HG03442 (cell line): ENCODE results near the gene ZBED4.

Source experiments
- ATAC-seq: cut with Tn5 transposase; IDR thresholded peaks from one replicate; pipeline ENCODE4 v1.9.1; 2021; ENCODE audit warnings: mild to moderate bottlenecking, moderate library complexity; ENCODE audit not compliant: unreplicated experiment

ZBED4 gene

DNA sequence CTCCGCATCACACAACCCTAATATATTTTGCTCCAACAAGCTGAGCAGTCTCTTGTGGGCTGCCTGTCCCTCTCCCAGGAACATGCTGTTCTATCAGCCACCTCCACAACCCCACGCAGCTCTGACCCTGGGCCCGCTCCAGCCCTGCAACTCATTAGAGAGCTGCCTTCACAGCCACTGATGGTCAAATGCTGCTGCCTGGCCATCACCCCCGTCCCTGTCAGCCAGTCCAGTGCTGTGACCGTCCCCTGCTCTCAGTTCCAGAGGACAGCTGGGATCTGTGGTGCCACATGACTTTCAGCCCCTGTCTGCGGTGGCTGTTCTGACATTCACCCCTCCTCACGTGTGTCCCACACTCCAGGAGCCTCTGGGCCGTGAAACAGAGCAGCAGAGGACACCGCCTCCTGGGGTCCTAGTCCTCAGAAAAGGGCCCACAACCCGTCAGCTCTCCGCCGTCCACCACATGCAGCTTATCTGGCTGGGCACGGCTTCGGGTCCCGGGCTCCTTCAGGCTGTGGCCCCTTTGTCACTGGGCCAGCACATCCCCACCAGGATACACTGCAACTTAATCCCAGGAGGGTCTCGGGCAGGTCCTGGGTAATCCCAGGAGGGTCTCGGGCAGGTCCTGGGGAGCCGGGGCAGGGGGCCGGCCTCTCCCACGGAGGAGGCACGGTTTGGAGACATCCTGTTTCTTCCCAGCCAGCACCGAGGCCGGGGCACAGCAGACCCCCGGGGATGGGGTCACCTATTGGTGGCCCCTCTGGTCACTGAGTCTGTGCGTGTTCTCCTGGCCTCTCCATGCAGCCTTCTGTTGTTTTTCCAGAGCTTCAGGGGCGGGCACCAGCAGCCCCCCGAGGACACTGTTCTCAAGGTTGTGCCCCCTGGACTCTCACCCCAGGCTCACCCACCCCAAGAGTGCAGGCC is 79.9 kb downstream of the ZBED4 start:
- ATAC-seq: no peak

DNA sequence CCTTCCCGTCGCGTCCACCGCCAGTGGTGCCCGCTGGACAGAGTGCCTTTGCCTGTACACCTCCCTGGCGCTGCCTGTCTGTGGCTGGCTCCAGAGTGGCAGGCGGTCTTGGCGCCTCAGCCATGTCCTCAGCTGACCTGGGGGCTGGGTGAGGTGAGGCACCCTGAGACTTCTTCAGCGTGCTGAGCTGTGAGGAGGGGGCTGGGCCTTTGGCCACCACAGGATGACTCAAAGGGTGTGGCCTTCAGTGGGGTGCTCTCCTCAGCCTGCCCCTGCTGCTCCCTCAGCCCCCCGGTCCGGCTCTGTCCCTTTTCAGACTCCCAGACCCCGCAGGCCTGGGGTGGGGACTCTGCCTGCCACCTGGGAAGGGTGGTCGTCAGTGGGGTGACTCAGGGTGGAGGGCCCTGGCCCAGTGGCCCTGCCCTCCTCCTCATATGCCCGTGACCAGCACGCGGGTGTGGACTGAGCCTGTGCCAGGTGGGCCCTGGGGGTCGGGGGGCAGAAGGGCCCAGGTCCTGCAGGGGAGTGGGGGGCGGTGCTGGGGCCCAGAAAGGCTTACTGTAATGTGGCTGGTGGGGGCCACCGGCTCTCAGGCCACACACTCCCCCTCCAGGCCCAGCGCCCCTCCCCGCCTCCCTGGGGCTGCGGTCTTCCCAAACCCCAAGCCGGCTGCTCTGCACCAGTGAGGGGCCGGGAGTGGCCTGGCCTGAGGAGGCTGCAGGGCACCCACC is 80.7 kb downstream of the ZBED4 start:
- no peak for ATAC-seq

DNA sequence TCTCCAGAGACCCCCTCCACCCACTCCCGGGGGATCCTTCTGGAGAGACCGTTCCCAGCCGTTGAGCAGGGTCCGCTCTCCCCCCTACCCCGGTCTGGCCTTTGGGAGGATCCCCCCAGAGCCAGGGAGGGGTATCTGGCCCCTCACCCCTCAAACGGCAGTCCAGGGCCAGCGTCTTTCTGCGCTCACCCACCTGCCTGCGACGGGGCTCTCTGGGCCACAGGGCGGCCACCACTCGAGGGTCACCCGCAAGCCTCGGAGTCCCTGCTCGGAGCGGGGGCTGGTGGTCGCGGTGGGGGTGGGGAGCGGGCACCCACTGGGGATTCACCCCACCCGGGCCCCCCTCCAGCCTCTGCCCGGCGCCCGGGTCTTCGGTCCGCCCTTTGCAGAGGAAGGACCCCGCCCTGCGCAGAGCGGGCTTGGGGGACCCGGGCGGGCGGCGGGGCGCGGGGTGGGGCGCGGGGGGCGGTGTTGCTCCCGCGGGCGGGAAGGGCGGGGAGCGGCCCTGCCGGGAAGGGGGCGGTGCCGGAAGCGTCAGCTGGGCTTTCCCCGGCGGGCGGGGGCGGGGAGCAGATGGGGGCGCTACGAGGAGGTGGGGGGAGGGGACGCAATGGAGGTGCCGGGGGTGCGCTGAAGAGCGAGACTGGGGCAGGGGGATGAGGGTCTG is 81.4 kb downstream of the ZBED4 start:
- no peak for ATAC-seq

DNA sequence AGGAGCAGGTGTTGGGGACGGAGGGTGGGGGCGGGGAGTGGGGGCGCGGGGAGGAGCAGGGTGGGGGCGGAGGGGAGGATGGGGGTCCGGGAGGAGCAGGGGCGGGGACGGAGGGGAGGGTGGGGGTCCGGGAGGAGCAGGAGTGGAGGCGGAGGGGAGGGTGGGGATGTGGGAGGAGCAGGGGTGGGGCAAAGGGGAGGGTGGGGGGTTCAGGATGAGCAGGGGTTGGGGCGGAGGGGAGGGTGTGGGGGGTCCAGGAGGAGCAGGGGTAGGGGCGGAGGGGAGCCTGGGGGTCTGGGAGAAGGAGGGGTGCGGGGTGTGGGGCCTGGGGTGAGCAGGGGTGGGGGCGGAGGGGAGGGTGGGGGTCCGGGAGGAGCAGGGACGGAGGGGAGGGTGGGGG is 81.9 kb downstream of the ZBED4 start:
- no peak for ATAC-seq

DNA sequence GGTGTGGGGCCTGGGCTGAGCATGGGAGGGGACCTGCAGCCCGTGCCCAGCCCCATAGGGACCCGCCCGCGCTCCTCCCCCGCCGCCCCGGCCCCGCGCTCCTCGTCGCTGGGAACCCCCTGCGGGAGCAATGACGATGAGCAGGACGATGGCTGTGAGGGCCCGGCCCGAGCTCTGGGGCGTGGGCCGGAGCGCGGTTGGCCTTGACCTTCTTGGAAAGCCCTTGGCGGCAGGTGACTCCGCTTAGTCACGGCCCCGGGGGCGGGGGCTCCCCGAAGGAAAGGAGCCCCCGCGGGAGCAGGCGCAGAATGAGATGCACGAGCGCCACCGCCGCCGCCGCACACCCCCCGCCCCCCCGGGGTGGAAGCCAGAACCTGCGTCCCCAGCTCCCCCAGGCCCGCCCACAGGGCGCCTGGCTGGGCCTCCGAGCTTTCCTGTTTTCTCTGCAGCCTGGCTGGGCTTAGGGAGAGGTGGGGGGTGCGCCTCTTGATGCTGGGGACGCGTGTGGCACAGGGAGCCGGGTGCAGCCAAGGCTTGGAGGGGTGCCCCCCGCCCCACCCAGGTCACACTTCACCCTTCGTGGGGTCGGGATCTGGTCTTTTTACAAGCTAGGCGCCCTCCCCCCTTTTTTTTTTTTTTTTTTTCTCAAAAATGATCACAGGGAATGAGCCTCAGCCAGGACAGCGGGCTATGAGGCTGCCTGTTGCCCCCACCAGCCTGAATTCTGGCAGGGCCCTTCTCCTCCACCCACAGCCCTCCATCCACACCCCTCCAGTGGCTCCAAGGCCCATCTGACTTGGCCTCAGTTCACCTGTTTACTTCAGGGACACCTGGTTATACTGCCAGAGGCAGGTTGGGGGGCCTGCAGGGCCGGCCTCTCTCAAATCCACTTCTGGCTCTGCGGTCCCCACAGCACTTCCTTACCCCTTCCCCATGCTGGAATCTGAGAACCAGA is 82.7 kb downstream of the ZBED4 start:
- peak; percentile 66 for ATAC-seq

DNA sequence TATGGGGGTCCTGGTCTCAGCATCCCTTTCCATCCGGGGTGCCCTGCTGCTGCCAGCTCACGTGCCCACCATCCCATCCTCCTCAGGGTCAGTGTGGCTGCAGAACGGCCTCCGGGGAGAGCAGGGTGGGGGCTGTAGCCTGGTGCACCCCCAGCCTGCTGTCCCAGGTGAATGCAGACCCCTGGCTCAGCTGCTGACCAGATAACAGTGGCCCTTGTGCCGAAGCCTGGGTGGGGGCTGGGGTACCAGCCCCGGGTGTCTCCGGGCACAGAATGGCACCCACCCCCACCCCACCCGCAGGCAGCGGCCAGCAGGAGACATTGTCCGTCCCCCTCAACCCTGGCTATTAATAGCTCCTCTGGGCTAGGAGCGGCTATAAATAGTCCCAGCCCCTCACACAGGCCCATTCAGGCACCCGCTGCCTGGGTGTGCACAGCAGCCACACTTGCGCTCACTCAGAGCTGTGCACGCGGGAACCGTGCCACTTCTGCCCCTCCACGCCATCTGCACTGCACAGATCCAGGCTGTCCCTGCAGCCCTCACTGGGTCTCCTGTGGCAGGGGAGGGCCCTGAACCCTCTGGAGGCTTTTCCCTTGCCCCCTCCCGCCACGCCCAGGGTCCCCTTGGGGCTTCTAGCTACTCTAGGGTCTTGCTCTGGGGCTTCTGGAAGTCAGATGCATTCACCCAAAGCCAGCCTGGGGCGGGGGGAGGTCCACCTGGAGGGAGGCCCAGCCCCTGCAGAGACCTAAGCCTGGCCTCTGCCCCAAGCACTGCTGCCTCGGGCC is 83.5 kb downstream of the ZBED4 start:
- ATAC-seq: no peak

DNA sequence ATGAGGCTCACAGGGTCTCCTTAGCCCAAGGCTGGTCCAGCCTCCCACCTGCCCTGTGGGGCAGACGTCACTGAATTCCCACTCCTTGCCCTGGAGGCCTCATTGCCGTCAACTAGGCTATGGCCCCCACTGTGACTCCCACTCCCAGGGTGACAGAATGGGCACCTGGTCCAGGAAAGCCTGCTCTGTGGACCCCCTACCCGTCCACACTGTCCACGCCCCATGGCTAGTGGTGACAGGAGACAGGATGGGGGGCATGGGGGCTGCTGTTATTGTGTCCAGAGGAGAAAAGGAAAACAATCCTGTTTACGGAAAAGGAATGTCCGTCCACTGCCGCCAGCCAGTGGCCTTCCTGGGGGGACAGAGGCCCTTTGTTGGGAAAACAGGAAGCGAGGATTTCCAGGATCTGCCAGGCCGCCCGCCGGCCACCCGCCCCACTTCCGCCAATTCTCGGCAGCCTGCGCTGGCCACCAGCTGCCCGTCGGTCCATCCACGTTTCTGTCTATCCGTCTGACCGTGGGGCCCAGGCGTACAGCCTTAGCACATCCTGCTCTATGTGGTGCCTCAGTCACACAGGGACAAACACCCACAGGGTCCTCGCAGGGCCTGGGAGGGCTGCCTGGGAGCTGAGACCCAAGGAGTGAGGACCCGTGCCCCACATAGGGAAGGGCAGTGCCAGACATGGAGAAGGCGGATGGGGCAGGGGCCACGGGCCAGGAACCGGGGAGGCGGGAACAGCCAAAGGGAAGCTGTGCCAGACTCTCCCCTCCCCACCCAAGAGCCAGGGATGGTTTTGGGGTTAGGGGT is 84.3 kb downstream of the ZBED4 start:
- no peak for ATAC-seq

DNA sequence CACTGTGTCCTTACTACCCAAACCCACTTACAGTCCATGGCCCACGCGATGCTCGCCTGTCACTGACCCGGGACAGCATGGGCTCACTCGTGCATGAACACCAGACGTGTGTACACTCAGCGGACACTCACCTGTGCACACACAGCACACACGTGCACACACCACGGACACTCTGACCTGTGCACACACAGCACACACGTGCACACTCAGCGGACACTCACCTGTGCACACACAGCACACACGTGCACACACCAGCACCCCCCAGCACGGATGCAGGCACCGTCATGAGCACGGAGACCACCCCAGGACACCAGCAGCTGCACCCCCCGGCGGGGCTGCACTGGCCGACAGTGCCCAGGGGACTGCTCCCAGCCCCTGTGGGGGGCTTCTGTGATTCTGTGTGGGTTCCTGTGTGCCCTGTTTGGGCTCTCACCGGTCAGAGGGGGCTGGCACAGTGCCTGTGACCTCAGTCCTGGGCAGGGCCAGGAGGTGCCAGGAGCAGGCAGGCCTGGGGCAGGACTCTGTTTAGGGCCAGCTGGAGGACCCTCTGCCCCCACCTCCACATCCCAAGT is 85.0 kb downstream of the ZBED4 start:
- ATAC-seq: no peak
